ENCODE measurements around the gene SLC24A3.

Gene SLC24A3

DNA sequence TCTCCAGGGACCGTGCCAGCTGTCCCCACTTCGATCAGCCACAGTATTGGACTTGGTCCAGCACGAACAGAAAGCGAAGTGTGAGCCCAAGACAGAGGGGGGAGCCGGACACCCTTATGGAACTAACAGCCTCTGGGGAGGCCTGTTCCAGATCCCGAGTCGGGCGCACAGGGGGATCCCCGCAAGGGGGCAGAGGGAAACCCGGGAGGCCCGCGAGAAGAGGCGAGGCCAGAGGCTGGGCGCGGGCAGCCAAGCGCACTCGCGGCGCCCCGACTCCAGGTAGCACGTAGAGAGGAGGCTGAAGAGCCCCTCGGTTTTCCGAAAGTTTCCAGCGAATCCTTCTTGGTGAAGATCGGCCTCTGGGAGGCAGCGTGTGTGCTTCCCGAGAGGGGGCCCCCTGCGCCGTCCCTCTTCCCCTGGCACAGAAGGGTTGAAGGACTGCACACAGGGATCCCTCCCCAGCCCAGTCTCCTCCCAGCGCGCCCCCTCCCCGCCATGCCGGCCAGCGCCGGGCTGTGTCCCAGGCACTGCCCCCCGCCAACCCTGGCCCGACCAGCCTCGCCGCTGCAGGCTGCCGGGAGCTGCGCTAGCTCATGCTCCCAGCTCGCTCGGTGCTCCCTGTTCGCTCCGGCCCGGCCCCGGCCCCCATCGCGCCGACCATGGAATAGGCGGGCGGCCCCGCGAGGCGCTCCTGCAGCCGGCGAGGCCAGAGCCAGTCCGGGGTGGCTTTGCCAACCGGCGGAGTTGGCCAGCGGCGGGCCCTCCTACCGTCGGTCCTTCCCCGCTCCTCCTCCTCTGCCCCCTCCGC lies 577 bp upstream of the SLC24A3 start:
- Histone ChIP-seq H3K9me3 (ENCODE audit: control insufficient read depth, low read length) (no peaks in the 10 kb centered on the region), H3K4me3 (ENCODE audit: extremely low read depth, insufficient read depth, low read length, poor library complexity, severe bottlenecking) (peak overlapping the region; percentile 46), H3K36me3 (ENCODE audit: control insufficient read depth, insufficient read depth, low read length) (no peaks in the 10 kb centered on the region), H3K27ac (ENCODE audit: low read depth, low read length, severe bottlenecking) (no peak overlapping the region), H3K4me1 (ENCODE audit: control insufficient read depth, insufficient read depth, low read length, poor library complexity, severe bottlenecking) (no peaks in the 10 kb centered on the region)
- 11 to 12% methylated on average over 36 to 41 of the region's 66 CpGs for WGBS, 2 experiments (ENCODE audit: insufficient coverage in 2 of 2)

GRCh38 chr20:19212821-19213502 lies 520 bp downstream of the SLC24A3 start:
- Histone ChIP-seq H3K36me3 (ENCODE audit: control insufficient read depth, insufficient read depth, low read length) (no peaks in the 10 kb centered on the region), H3K9me3 (ENCODE audit: control insufficient read depth, low read length) (no peaks in the 10 kb centered on the region), H3K27ac (ENCODE audit: low read depth, low read length, severe bottlenecking) (no peak overlapping the region), H3K4me1 (ENCODE audit: control insufficient read depth, insufficient read depth, low read length, poor library complexity, severe bottlenecking) (no peaks in the 10 kb centered on the region), H3K4me3 (ENCODE audit: extremely low read depth, insufficient read depth, low read length, poor library complexity, severe bottlenecking) (peak overlapping the region; percentile 37)
- 3 to 17% methylated on average over 15 to 42 of the region's 58 CpGs for WGBS, 2 experiments (ENCODE audit: insufficient coverage in 2 of 2)

GRCh38 chr20:19213946-19214490 lies 1.6 kb downstream of the SLC24A3 start:
- H3K4me3 ChIP-seq (ENCODE audit: extremely low read depth, insufficient read depth, low read length, poor library complexity, severe bottlenecking), result no peak overlapping the region
- no peaks in the 10 kb centered on the region for H3K36me3 ChIP-seq (ENCODE audit: control insufficient read depth, insufficient read depth, low read length)
- no peaks in the 10 kb centered on the region for H3K4me1 ChIP-seq (ENCODE audit: control insufficient read depth, insufficient read depth, low read length, poor library complexity, severe bottlenecking)
- 84 to 90% methylated on average over 9 to 10 of the region's 11 CpGs for WGBS, 2 experiments (ENCODE audit: insufficient coverage in 2 of 2)
- no peak overlapping the region for H3K27ac ChIP-seq (ENCODE audit: low read depth, low read length, severe bottlenecking)
- H3K9me3 ChIP-seq (ENCODE audit: control insufficient read depth, low read length), result no peaks in the 10 kb centered on the region

DNA sequence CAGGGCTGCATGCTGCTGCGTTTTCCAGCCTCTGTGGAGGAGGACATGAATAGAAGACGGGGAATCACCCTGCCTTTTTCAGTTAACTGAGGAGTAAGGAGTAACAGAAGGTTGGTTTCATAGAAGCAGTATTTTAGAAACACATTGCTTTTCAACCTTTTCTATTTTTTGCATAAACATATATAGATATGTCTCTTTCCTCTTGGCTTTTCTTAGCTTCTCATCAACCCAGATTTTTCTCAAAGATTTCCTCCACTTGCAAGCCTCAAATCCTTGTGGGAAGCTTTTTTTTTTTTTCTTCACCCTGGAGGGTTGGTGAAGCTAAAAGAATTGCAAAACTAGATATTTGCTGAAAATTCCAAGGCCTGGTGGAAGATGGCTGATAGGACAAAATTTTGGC lies 6.0 kb downstream of the SLC24A3 start:
- 83% methylated on average over 1 of the region's 2 CpGs; no CpG with 5 or more reads in 1 of the 2 experiments for WGBS, 2 experiments (ENCODE audit: insufficient coverage in 2 of 2)
- Histone ChIP-seq H3K9me3 (ENCODE audit: control insufficient read depth, low read length) (no peaks in the 10 kb centered on the region), H3K36me3 (ENCODE audit: control insufficient read depth, insufficient read depth, low read length) (no peaks in the 10 kb centered on the region), H3K4me1 (ENCODE audit: control insufficient read depth, insufficient read depth, low read length, poor library complexity, severe bottlenecking) (no peaks in the 10 kb centered on the region), H3K4me3 (ENCODE audit: extremely low read depth, insufficient read depth, low read length, poor library complexity, severe bottlenecking) (no peak overlapping the region), H3K27ac (ENCODE audit: low read depth, low read length, severe bottlenecking) (no peak overlapping the region)

- Histone ChIP-seq H3K9me3 (ENCODE audit: control insufficient read depth, low read length) (no peaks in the 10 kb centered on the region), H3K36me3 (ENCODE audit: control insufficient read depth, insufficient read depth, low read length) (no peaks in the 10 kb centered on the region), H3K4me1 (ENCODE audit: control insufficient read depth, insufficient read depth, low read length, poor library complexity, severe bottlenecking) (no peaks in the 10 kb centered on the region), H3K27ac (ENCODE audit: low read depth, low read length, severe bottlenecking) (no peak overlapping the region), H3K4me3 (ENCODE audit: extremely low read depth, insufficient read depth, low read length, poor library complexity, severe bottlenecking) (no peak overlapping the region)
- no CpG with 5 or more reads among the region's 2 CpGs for WGBS, 2 experiments (ENCODE audit: insufficient coverage in 2 of 2)
These were observed 10.1 kb downstream of the SLC24A3 start for GRCh38 chr20:19222520-19223040.

DNA sequence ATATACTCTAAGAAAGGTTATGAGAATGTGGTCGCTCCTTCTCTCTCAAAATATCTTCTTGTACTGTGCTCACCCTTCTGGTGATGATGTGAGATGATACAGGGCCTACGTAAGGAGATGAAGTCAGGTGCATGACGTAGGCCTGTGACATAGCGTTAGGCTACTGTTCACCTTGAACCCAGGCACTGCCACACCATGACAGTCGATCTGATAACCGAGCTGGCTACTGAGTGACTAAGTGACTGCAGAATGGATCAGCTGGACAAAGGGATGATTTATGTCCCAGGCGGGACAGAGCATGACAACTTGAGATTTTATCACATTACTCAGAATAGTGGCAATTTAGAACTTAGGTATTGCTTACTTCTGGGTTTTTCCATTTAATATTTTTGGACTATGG lies 11.2 kb downstream of the SLC24A3 start:
- H3K4me3 ChIP-seq (ENCODE audit: extremely low read depth, insufficient read depth, low read length, poor library complexity, severe bottlenecking), result no peak overlapping the region
- no peak overlapping the region for H3K27ac ChIP-seq (ENCODE audit: low read depth, low read length, severe bottlenecking)
- no peaks in the 10 kb centered on the region for H3K9me3 ChIP-seq (ENCODE audit: control insufficient read depth, low read length)
- 80 to 83% methylated on average over 1 to 5 of the region's 7 CpGs for WGBS, 2 experiments (ENCODE audit: insufficient coverage in 2 of 2)
- H3K36me3 ChIP-seq (ENCODE audit: control insufficient read depth, insufficient read depth, low read length), result no peaks in the 10 kb centered on the region
- no peaks in the 10 kb centered on the region for H3K4me1 ChIP-seq (ENCODE audit: control insufficient read depth, insufficient read depth, low read length, poor library complexity, severe bottlenecking)

- Histone ChIP-seq H3K4me1 (ENCODE audit: control insufficient read depth, insufficient read depth, low read length, poor library complexity, severe bottlenecking) (no peaks in the 10 kb centered on the region), H3K27ac (ENCODE audit: low read depth, low read length, severe bottlenecking) (no peak overlapping the region), H3K4me3 (ENCODE audit: extremely low read depth, insufficient read depth, low read length, poor library complexity, severe bottlenecking) (no peak overlapping the region), H3K9me3 (ENCODE audit: control insufficient read depth, low read length) (no peaks in the 10 kb centered on the region), H3K36me3 (ENCODE audit: control insufficient read depth, insufficient read depth, low read length) (no peaks in the 10 kb centered on the region)
- 86 to 89% methylated on average over 3 to 4 of the region's 6 CpGs for WGBS, 2 experiments (ENCODE audit: insufficient coverage in 2 of 2)
These were observed 19.1 kb downstream of the SLC24A3 start for GRCh38 chr20:19231359-19232035.

- H3K4me1 ChIP-seq (ENCODE audit: control insufficient read depth, insufficient read depth, low read length, poor library complexity, severe bottlenecking), result no peaks in the 10 kb centered on the region
These were observed 20.8 kb downstream of the SLC24A3 start for GRCh38 chr20:19232997-19233794.

GRCh38 chr20:19236371-19237055 lies 24.1 kb downstream of the SLC24A3 start:
- no peaks in the 10 kb centered on the region for H3K4me1 ChIP-seq (ENCODE audit: control insufficient read depth, insufficient read depth, low read length, poor library complexity, severe bottlenecking)
- H3K9me3 ChIP-seq (ENCODE audit: control insufficient read depth, low read length), result no peaks in the 10 kb centered on the region
- WGBS, 2 experiments (ENCODE audit: insufficient coverage in 2 of 2), result 90% methylated on average over 4 of the region's 7 CpGs
- H3K36me3 ChIP-seq (ENCODE audit: control insufficient read depth, insufficient read depth, low read length), result no peaks in the 10 kb centered on the region
- H3K27ac ChIP-seq (ENCODE audit: low read depth, low read length, severe bottlenecking), result no peak overlapping the region
- H3K4me3 ChIP-seq (ENCODE audit: extremely low read depth, insufficient read depth, low read length, poor library complexity, severe bottlenecking), result no peak overlapping the region

More at GRCh38 chr20:19232997-19233794, 20.8 kb downstream of the SLC24A3 start:
- H3K27ac ChIP-seq (ENCODE audit: low read depth, low read length, severe bottlenecking), result no peak overlapping the region
- WGBS, 2 experiments (ENCODE audit: insufficient coverage in 2 of 2), result 80 to 82% methylated on average over 10 to 12 of the region's 12 CpGs
- no peaks in the 10 kb centered on the region for H3K9me3 ChIP-seq (ENCODE audit: control insufficient read depth, low read length)
- H3K4me3 ChIP-seq (ENCODE audit: extremely low read depth, insufficient read depth, low read length, poor library complexity, severe bottlenecking), result no peak overlapping the region
- H3K36me3 ChIP-seq (ENCODE audit: control insufficient read depth, insufficient read depth, low read length), result no peaks in the 10 kb centered on the region

Data from mesodermal cell (in vitro differentiated cells).